HG03139 (cell line): ENCODE data around the gene MCM3AP.
"Not testable (repeated sequence)": the region's sequence is repeated elsewhere in the genome, so short reads cannot be mapped to it uniquely, and the experiment has no call there.

Experiments used
- ATAC-seq: cut with Tn5 transposase; IDR thresholded peaks from one replicate; pipeline ENCODE4 v1.9.1; 2021; ENCODE audit not compliant: unreplicated experiment

The MCM3AP gene

DNA sequence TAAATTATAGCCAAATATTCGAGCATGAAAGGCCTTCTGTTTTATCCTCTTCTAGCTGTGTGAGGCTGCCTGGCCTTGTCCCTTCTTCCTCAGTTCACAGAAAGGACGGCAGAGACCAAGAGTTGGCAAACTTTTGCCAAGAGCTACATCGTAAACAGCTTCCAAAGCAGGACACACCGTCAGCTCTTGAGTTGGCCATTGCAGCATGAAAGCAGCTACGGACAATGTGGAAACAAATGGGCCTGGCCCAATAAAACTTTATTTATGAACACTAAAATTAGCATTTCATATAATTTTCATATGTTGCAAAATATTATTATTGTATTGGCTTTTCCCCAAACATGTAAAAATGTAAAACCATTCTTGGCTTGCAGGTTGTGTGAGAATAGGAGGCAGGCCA, 27.5 kb upstream of the MCM3AP start:
- no peak for ATAC-seq

DNA sequence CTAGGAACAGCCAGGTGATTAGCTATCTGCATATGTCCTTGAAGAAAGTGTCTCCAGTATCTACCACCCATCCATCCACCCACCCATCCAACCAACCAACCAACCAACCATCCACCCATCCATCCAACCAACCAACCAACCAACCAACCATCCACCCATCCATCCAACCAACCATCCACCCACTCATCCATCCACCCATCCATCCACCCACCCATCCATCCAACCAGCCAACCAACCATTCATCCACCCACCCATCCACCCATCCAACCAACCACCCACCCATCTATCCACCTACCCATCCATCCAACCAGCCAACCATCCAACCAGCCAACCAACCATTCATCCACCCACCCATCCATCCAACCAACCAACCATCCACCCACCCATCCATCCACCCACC, 26.2 kb upstream of the MCM3AP start:
- no peak for ATAC-seq

DNA sequence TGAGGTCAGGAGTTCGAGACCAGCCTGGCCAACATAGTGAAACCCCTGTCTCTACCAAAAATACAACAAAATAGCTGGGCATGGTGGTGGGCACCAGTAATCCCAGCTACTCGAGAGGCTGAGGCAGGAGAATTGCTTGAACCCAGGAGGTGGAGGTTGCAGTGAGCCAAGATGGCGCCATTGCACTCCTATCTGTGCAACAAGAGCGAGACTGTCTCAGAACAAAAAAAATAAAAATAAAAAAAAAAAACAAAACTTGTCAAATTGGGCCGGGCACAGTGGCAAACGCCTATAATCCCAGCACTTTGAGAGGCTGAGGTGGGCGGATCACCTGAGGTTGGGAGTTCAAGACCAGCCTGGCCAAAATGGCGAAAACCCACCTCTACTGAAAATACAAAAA, 24.8 kb upstream of the MCM3AP start:
- ATAC-seq: not testable (repeated sequence)

DNA sequence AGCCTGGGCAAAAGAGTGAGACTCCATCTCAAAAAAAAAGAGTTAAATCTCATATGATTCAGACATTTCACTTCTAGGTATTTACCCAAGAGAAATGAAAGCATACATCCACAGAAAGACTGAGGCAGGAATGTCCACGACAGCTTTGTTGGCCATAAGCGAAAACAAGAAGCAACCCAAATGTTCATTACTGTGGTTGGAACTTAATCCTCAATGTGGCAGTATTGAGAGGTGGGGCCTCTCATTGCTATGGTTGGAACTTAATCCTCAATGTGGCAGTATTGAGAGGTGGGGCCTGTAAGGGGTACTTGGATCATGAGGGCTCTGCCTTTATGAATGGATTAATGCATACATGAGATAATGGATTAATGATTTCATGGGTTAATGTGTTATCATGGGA, 23.0 kb upstream of the MCM3AP start:
- ATAC-seq: no peak

DNA sequence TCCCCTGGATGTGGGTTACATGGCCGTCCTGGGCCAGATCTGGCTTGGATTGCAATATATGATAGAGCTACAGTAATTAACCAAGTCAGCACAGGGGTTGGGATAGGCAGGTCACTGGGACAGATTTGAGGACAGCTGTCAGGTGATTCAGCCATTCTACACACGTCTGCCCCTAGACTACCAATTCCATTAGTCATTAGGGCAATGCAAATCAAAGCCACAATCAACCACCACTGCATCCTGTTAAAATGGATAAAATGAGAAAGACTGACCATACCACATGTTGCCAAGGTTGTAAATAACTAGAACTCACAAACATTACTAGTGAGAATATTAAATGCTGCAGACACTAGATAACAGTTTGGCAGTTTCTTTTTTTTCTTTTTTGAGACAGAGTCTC, 22.2 kb upstream of the MCM3AP start:
- ATAC-seq: no peak

DNA sequence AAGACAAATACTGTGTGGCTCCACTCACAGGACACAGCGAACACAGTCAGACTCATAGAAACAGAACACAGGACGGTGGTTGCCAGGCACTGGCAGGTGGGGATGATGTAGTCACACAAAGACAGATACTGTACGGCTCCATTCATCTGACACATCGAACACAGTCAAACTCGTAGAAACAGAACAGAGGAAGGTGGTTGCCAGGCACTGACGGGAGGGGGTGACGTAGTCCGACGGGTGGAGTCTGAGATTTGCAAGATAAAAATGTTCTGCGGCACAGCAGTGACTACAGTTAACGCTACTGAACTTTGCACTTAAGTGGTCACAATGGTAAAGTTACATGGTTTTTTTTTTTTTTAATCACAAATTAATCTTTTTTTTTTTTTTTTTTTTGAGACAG, 19.5 kb upstream of the MCM3AP start:
- ATAC-seq: no peak

DNA sequence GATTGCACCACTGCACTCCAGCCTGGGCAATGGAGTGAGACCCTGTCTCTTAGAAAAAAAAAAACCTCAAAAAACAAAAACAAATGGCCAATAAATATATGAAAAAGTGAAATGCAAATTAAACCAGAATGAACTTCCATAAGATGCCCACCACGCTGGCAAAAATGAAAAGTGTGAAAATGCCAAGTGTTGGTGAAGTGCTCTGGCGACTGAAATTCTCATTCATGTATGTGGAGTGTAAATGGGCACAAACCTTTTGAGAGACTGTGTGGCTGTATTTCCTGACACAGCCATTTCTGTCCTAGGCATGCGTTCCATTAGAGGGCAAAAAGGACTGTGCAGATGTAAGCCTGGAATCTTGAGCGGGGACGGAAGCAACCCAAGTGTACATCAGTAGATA, 19.0 kb upstream of the MCM3AP start:
- no peak for ATAC-seq

DNA sequence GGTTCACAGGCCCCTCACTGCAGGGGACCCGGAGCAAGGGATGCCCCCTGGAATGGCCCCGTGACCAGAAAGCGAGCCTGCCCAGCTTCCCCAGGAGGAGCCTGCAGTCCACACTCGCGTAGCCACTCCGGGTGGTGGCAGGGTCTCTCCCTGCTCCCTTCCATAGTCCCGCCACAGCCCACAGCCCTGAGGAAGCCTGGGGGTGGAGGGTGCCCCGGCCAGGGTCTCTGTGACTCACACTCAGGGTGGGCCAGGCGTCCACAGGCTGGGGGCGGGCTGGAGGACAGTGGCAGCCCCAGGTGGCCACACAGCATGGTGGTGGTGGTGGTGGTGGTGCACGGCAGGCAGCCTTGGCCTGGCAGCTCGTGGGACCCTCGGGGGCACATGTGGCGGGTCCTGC, 16.3 kb upstream of the MCM3AP start:
- ATAC-seq: no peak

DNA sequence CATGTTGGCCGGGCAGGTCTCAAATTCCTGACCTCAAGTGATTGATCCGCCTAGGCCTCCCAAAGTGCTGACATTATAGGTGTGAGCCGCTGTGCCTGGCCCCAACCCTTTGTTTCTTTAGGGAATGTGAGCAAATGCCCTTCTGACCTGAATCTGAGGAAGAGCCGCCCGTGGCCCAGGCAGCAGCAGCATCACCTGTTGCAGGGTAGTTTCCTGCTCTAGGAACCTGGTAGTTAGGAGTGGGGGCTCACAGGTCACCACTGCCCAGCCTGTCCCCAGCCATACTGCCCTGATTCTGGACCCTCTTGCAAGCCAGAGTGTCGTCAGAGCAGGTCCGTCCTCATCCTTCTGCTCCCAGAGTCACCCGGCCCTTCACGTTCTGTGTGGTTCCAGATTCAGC, 13.8 kb upstream of the MCM3AP start:
- no peak for ATAC-seq

DNA sequence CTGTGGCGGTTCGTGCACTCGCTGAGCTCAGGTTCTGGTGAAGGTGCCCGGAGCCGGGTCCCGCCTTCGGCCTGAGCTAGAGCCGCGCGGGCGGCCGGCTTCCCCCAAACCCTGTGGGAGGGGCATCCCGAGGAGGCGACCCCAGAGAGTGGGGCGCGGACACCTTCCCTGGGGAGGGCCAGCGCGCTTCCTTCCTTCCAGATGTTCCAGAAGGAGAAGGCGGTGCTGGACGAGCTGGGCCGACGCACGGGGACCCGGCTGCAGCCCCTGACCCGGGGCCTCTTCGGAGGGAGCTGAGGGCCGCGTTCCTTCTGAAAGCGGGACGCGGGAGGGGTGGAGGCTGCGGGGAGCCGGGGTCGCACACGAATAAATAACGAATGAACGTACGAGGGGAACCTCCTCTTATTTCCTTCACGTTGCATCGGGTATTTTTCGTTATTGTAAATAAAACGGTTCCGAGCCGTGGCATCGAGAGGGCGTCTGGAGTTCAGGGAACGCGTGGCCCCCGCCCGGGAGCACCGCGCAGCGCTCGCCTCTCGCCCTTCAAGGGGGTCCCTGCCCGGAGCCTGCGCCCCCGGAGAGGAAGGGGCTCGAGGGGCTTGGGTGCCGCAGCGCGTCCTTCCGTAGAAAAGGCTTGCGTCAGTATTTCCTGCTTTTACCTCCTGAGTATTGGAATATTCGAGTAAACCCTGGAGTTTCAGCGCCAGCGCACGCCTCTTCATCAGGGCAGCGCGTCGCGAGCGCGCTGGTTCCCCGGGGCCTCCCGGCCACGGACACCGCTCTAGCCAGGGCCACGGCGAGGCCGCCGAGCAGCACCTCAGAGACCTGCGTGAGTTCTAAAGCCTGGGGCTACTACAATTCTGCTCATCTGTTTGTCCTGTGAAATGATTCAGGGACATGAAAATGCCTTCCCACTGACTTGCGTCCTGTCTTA, 12.2 kb upstream of the MCM3AP start:
- no peak for ATAC-seq

DNA sequence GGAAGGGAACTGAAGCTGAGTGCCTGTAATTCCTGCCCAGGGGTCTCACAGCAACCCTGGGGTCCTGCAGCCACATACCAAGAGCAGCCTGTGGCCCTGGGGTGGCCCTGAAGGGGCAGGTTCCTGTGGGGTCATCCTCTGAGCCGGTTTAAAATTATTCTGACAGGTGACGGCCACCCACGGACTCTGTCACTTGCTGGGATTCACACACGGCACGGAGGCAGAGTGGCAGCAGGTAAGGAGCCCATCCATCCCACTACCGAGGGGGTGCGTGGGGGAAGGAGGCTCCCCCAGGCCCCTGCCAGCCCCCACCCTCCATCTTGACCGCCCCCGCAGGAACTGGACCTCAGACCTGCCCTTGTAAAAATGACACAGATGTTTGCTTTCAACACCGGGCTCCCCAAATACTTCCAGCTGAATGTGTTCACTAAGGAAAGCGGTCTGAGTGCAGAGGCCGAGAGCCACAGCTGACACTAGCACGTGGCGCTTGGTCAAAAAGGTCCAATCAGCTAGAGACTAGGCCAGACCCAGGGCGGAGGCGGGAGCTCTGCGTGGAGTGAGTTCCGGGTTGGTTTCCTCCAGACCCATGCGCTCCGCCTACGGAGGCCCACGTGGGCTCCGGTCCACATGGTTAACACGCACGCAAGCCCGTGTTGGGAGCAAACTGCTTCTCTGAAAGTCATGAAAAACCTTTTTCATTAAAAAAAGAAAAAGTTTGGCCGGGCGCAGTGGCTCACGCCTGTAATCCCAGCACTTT, 10.8 kb upstream of the MCM3AP start:
- ATAC-seq: no peak

DNA sequence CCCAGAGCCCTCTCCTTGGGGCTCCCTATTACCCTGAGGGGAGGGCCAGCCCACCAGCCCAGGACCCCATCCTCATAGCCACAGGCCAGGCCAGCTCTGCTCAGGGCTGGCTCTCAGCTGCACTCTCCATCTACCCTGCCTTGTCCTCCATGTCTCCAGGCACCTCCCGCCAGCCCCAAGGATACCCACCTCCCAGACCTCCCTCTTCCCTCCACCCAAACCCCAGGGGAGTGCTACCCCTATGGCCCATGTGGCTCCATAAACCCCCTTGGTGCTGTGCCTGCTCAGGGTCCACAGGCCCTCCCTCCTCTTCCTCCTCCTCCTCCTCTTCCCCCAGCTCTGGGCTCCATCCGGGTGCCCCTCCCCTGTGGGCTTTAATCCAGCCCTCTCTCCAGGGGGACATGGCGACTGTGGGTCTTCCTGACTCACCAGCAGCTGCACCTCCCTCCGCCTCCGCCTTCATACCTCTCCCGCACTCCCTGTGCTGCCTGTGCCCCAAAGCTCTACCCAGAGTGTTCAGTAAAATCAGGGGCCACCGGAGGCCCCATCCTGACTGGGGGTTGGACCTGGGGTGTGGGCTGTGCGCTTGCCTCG, 9.9 kb upstream of the MCM3AP start:
- no peak for ATAC-seq

DNA sequence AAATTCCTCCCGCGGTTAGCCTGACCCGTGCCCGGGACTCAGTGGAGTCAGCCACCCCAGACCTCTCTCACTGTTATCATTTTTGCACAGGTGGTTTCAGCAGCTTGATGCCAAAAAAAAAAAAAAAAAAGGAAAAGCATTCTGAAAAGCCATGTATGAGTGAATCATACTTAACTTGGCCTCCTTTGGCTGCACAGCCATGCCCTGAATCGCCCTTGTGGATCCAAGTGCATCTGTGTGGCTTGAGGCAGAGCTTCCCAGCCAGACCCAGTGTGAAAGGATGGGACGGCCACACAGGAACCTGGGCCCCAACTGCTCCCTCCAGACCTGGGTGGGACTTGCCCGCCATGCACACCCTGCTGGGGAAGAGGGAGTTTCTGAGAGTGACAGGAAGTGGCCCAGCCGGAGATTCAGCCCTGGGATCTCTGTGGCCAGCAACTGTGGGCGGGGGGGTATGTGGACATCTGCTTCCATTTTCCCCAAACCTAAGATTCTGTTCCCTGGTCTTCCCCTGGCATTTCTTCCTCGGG, 9.3 kb upstream of the MCM3AP start:
- no peak for ATAC-seq

DNA sequence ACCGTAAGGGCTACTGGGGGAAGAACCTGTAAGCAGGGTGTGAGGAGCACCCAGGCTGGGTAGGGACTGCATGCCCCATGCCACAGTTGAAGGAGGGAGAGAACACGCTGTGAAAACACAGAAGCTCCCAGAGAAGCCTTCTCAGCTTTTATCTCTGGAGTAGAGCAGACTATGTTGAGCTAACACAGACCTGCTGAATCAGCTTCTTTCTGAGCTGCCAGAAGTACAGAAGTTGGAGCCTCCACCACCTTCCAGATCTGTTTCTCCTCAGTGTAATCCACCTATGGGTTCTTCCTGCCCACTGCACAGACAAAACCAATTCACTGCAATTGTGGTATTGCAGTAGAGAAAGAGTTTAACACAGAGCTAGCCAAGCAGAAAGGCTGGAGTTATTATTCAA, 6.2 kb upstream of the MCM3AP start:
- no peak for ATAC-seq

DNA sequence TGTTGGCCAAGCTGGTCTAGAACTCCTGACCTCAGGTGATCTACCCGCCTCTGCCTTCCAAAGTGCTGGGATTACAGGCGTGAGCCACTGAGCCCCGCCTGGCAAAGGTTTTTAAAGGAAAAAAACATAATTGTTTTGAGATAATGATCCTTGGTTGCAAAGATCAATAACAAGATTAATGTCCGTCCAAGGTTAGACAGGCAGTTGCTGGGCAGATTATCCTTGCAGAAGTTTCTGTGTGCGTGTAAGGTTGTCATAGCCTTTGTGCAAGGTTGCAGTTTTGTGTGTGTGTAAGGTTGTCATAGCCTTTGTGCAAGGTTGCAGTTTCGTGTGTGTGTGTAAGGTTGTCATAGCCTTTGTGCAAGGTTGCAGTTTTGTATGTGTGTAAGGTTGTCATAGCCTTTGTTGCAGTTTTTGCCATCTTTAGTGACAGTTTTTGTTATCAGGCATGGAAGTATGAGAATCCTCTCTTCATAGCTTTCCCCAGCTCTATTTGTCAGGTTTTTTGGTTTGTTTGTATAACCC, 4.3 kb upstream of the MCM3AP start:
- ATAC-seq: no peak

DNA sequence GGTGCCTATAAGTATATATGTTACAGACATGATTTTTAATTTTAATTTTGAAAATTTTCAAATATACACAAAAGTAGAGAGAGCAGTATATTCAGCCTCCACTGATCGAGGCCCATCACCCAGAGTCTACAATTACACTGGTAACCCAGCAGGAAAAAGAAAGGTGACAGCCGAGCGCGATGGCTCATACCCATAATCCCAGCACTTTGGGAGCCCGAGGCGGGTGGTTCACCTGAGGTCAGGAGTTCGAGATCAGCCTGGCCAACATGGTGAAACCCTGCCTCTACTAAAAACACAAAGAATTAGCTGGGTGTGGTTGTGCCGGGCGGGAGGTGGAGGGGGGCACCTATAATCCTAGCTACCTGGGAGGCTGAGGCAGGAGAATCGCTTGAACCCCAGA, 2.1 kb upstream of the MCM3AP start:
- ATAC-seq: no peak

DNA sequence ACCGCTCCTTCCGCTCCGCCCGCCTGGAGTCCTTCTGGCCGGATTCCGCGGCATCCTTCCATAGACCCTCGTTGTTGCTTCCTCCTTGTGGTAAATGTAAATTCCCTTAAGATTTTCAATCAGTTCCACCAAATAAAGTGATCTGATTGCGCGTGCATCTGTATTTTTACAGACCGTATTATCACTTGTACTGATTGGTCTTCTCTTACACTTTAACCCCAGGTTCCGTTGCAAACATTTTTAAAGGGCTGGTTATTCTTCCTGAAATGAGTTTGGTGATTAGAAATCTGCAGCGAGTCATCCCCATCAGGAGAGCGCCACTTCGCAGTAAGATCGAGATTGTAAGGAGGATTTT, 1.2 kb upstream of the MCM3AP start:
- ATAC-seq: no peak

DNA sequence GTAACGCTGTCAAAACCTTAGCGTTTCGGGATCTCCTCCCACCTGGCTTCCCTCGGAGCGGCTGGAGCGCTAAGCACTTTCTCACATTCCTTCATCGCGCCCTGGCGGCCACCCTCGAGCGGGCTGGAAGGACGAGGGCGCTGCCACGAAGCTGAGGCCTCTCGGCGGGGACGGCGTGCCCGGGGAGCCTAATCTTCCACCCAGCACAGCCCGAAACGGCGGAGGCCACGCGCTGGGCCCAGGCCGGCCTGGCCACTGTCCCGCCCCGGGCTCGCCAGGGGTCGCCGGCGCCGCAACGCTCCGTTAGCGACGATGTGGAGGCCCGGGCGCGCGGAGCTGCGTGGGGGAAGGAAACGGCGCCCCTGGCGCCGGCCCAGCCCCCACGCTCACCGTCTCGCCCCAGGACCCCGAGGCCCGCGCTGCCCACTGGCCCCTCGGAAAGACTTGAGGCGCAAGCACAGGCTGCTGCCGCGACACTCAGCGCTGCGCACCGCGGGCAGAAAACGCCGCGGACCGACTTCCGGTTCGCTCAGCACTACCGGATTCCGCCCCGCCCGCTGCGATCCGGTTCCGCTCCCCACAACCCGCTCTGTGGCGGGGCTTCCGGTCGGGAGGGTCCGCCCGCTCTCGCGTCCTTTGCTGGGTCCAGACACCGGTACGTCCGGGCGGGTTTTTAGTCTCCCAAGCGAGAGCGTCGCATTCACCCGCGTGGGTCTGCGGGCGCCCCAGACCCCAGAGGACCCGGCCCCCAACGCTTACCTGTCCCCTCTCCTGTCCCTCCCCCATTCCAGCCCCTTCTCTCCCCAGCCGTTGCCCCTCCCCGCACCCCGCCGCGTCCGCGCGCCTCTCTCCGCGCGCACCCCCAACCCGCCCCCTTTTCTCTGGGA, 593 bp upstream of the MCM3AP start, which contains the start of gene YBEY:
YBEY (plus strand) TSS at position 582 of the 887 bp plus-strand sequence. CDS start 572 bp downstream, outside the sequence.
- ATAC-seq: peak; percentile 74

DNA sequence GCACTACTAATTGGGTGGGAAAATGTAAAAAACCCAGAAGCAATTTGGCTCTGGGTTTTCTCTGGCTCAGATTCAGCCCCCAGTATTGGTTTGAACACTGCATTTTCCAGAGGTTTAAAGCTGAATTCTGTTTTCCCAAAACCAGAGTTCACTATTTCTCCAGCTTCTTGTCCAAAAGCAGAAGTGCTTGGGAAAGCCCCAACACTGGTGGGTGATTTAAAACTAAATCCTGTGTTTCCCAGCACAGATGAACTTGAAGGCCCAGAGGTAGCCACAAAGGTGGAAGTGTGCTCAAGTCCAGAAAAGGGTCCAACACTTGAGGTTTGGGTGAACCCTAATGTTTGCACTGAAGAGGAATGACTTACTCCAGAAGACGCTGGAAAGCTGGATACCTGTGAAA, 678 bp downstream of the MCM3AP start:
- ATAC-seq: no peak

DNA sequence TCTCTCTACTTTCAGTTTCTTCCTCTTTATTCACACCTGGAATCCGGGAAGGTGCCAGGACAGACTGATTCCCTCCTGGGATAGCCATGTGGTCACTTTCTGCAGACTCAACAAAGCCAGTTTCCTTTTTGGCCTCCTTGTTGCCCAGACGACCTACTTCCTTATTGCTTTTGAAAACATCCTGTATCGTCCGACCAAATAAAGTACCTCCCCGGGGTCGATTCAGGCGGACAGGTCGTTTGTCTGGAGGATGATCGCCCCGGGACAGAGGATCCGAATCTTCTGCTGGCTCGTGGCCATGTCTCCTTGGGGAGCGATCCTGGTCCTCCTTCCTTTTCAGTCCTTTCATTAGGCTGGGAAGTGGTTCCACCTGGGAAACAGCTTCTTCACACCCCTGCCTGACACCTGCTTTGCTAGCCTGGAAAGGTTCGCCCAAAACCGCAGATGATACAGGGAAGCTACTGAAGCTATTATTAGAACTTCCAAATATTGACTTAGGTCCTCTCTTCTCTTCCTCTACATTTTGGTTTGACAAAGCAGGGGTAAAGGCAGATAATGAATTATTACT, 1.2 kb downstream of the MCM3AP start:
- no peak for ATAC-seq
